Endothelial cell of umbilical vein (primary cell): ENCODE measurements around the gene TBCE. TPM values are rescaled to one million over a fixed set of nuclear protein-coding genes. Genes with fewer than 3 reads are reported as not detected.

Experiments
- BruUV-seq: library from RNA; stranded (reverse); fragments of 400-500 nt; replicated peaks from 2 replicates; lab custom pipeline; 2021; lab: Mats Ljungman, UMichigan
- CTCF ChIA-PET: fragments of 300-600, 350-600 bp; sonication (Branson Sonifier 250); formaldehyde crosslinking; loops from one replicate; lab custom pipeline; 2021; ENCODE audit warnings: antibody characterized with exemption, inconsistent platforms; lab: Charles Lee
- POLR2A ChIA-PET: fragments of 300-600, 350-600 bp; sonication (Branson Sonifier 250); formaldehyde crosslinking; loops from one replicate; lab custom pipeline; 2021; ENCODE audit warnings: antibody characterized with exemption, inconsistent platforms; lab: Charles Lee
- DNase-seq: peaks from one replicate; pipeline ENCODE4 v3.0.0-alpha.2; 2011; ENCODE audit warnings: low read depth, low spot score
- FAIRE-seq: peaks from 2 replicates; lab custom pipeline; 2011; peaks lifted over from hg19 to GRCh38; lab: Jason Lieb, UNC
- H2AFZ ChIP-seq: 2 replicates; pipeline ENCODE4 v1.6.0; 2012; ENCODE audit warnings: low read depth, low read length, control low read depth, inconsistent platforms
- H3K27ac ChIP-seq: 2 replicates; pipeline ENCODE4 v1.5.1; 2011; ENCODE audit warnings: low read depth, mild to moderate bottlenecking, control low read depth, low read length, moderate library complexity; ENCODE audit not compliant: insufficient read depth
- H3K27me3 ChIP-seq, 2 experiments: 2 replicates each; pipeline versions ENCODE4 v1.6.0 to v1.6.1; 2011; ENCODE audit warnings: low read length in 2 of 2, mixed read lengths in 1 of 2; ENCODE audit not compliant: control insufficient read depth in 2 of 2, insufficient read depth in 2 of 2
- H3K36me3 ChIP-seq, 2 experiments: 2 replicates in 1 of 2; 3 replicates in 1 of 2; pipeline ENCODE4 v1.5.1; 2011; ENCODE audit warnings: low read length in 2 of 2, mild to moderate bottlenecking in 1 of 2, moderate library complexity in 1 of 2; ENCODE audit not compliant: control insufficient read depth in 2 of 2, insufficient read depth in 2 of 2; ENCODE audit errors: extremely low read depth in 1 of 2
- H3K4me1 ChIP-seq: 3 replicates; pipeline ENCODE4 v1.5.1; 2011; ENCODE audit warnings: mild to moderate bottlenecking, low read length; ENCODE audit not compliant: control insufficient read depth, insufficient read depth; ENCODE audit errors: extremely low read depth
- H3K4me2 ChIP-seq: 2 replicates; pipeline ENCODE4 v1.6.1; 2011; ENCODE audit warnings: low read length, control low read depth, mixed read lengths; ENCODE audit not compliant: insufficient read depth
- H3K4me3 ChIP-seq, 3 experiments: fragments of 200-600 bp in 1 of 3; sonication (generic), shearing (Covaris generic) in 1 of 3; replicated peaks in 1 of 3; 2 replicates each; pipeline ENCODE4 v1.5.1; 2011 to 2016; ENCODE audit warnings: control low read depth in 3 of 3, low read length in 3 of 3, mild to moderate bottlenecking in 2 of 3, inconsistent platforms in 1 of 3, low read depth in 1 of 3, moderate library complexity in 1 of 3; ENCODE audit not compliant: insufficient read depth in 1 of 3
- H3K79me2 ChIP-seq: 2 replicates; pipeline ENCODE4 v1.6.0; 2012; ENCODE audit warnings: low read length, inconsistent platforms; ENCODE audit not compliant: control insufficient read depth, insufficient read depth
- H3K9ac ChIP-seq: replicated peaks from 2 replicates; pipeline ENCODE3; 2011; ENCODE audit warnings: low read length, control low read depth; ENCODE audit not compliant: insufficient read depth; ENCODE audit errors: extremely low read depth
- H3K9me1 ChIP-seq: replicated peaks from 3 replicates; pipeline ENCODE4 v1.6.0; 2011; ENCODE audit warnings: mild to moderate bottlenecking, low read length; ENCODE audit not compliant: control insufficient read depth, insufficient read depth; ENCODE audit errors: extremely low read depth
- H3K9me3 ChIP-seq: replicated peaks from 2 replicates; pipeline ENCODE4 v1.5.1; 2012; ENCODE audit warnings: low read length, inconsistent platforms; ENCODE audit not compliant: control insufficient read depth, insufficient read depth
- H4K20me1 ChIP-seq: replicated peaks from 2 replicates; pipeline ENCODE3; 2011; ENCODE audit warnings: mild to moderate bottlenecking, low read length; ENCODE audit not compliant: control insufficient read depth, insufficient read depth; ENCODE audit errors: extremely low read depth
- EZH2 ChIP-seq: IDR thresholded peaks from 2 replicates; pipeline ENCODE4 v1.6.1; 2012; ENCODE audit warnings: borderline replicate concordance, low read depth, mild to moderate bottlenecking, moderate library complexity, low read length, inconsistent platforms; ENCODE audit not compliant: severe bottlenecking
- FOS ChIP-seq: IDR thresholded peaks from 2 replicates; pipeline ENCODE4 v1.6.1; 2011; ENCODE audit warnings: mild to moderate bottlenecking, low read length, moderate library complexity, borderline replicate concordance; ENCODE audit not compliant: insufficient read depth
- GATA2 ChIP-seq: IDR thresholded peaks from 2 replicates; pipeline ENCODE4 v1.7.0; 2011; ENCODE audit warnings: low read depth, mild to moderate bottlenecking, moderate library complexity, mixed read lengths, low read length; ENCODE audit not compliant: insufficient read length, insufficient read depth
- JUN ChIP-seq: IDR thresholded peaks from 2 replicates; pipeline ENCODE4 v1.6.1; 2011; ENCODE audit warnings: borderline replicate concordance, low read depth; ENCODE audit not compliant: insufficient read length, insufficient read depth
- MAX ChIP-seq: IDR thresholded peaks from 2 replicates; pipeline ENCODE4 v1.6.1; 2011; ENCODE audit not compliant: insufficient read depth, insufficient read length
- MYC ChIP-seq: IDR thresholded peaks from one replicate; pipeline ENCODE4 v1.6.1; 2011; ENCODE audit warnings: mild to moderate bottlenecking, low read depth, low read length
- POLR2A ChIP-seq: IDR thresholded peaks from 2 replicates; pipeline ENCODE4 v1.6.1; 2012; ENCODE audit warnings: low read depth, mild to moderate bottlenecking, control low read depth, low read length
- POLR2AphosphoS5 ChIP-seq: IDR thresholded peaks from 2 replicates; pipeline ENCODE4 v1.6.1; 2012; ENCODE audit warnings: low read depth, mild to moderate bottlenecking, control low read depth, low read length, moderate library complexity; ENCODE audit not compliant: insufficient read depth
- dilution Hi-C: fragments of 300-500 bp; cut with MboI; formaldehyde crosslinking; loops from one replicate; pipeline ENCODE4 v1.15.0; 2019; ENCODE audit warnings: low sequenced_read_pairs; ENCODE audit not compliant: extremely low pct_ligation_motif_present
- intact Hi-C: fragments of 100-400 bp; cut with micrococcal nuclease; formaldehyde crosslinking; loops from one replicate; pipeline ENCODE4 v1.10.0; 2022
- polyA plus RNA-seq, 4 experiments: library from polyadenylated mRNA; depleted of rRNA in 3 of 4; stranded (reverse) in 3 of 4; unstranded in 1 of 4; fragments of >200 nt; gene quantifications; 2 replicates each; pipeline versions ENCODE4 v1.2.1 to v1.2.3, GENCODE V29; 2011 to 2012; ENCODE audit warnings: missing spikeins in 1 of 4
- total RNA-seq: library from RNA; stranded (reverse); gene quantifications from 2 replicates; pipeline ENCODE4 v1.2.3, GENCODE V29; 2021
- TF ChIP-seq, protein P1 (sequence below), 2 donors: IDR thresholded peaks; 1 replicate in 1 of 2; 2 replicates in 1 of 2; pipeline ENCODE4 v1.5.1; 2011; ENCODE audit warnings: low read length in 2 of 2, mild to moderate bottlenecking in 2 of 2, moderate library complexity in 2 of 2, control low read depth in 1 of 2, inconsistent platforms in 1 of 2, low read depth in 1 of 2; ENCODE audit not compliant: insufficient read depth in 1 of 2; ENCODE audit errors: extremely low read depth in 1 of 2

Gene TBCE
- total and polyA plus RNA-seq, 2 donors (not counting 3 experiments of a cell fraction or from before 2014, with no cell fraction given): 13.7 to 32.6 TPM

GRCh38 chr1:235424092-235424491 lies 56.9 kb downstream of the TBCE start:
- Histone ChIP-seq H2AFZ (no peak overlapping the region), H3K9me1 (no peaks in the 10 kb centered on the region), H3K27me3 (no peaks in the 10 kb centered on the region), H3K4me1 (no peaks in the 10 kb centered on the region), H3K9me3 (no peaks in the 10 kb centered on the region), H3K9ac (no peak overlapping the region), H3K36me3 (no peaks in the 10 kb centered on the region), H3K79me2 (no peaks in the 10 kb centered on the region), H3K27ac (no peak overlapping the region), H4K20me1 (no peaks in the 10 kb centered on the region), H3K4me3 (no peak overlapping the region), H3K4me2 (no peak overlapping the region)
- no peak for FAIRE-seq
- POLR2A ChIA-PET: no interaction called here
- dilution Hi-C loops (no loop called here), intact Hi-C loops (no loop called here)
- no TSS peak for BruUV-seq
- TF ChIP-seq POLR2A: no peak
- TF ChIP-seq FOS: no peak
- no peak for TF ChIP-seq MAX
- no peak for TF ChIP-seq MYC
- TF ChIP-seq JUN: no peak
- no peak for TF ChIP-seq EZH2
- no peak for TF ChIP-seq POLR2AphosphoS5
- TF ChIP-seq GATA2: no peak
- TF ChIP-seq, protein P1, sequence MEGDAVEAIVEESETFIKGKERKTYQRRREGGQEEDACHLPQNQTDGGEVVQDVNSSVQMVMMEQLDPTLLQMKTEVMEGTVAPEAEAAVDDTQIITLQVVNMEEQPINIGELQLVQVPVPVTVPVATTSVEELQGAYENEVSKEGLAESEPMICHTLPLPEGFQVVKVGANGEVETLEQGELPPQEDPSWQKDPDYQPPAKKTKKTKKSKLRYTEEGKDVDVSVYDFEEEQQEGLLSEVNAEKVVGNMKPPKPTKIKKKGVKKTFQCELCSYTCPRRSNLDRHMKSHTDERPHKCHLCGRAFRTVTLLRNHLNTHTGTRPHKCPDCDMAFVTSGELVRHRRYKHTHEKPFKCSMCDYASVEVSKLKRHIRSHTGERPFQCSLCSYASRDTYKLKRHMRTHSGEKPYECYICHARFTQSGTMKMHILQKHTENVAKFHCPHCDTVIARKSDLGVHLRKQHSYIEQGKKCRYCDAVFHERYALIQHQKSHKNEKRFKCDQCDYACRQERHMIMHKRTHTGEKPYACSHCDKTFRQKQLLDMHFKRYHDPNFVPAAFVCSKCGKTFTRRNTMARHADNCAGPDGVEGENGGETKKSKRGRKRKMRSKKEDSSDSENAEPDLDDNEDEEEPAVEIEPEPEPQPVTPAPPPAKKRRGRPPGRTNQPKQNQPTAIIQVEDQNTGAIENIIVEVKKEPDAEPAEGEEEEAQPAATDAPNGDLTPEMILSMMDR (IDR thresholded peaks at IDR 0.05; ENCODE audit: extremely low read depth in 1 of 2, insufficient read depth in 1 of 2, low read depth in 1 of 2, low read length in 2 of 2): no peak
- CTCF ChIA-PET: interaction anchor here (1.1 to 1.4 kb wide), 2 partner anchors 9 to 165 kb away, joined by 3 to 5 read pairs; no protein-coding TSS in a partner anchor
- DNase-seq: no peak
